Osteoblast (primary cell): ENCODE measurements around the gene RBBP8NL. TPM values are rescaled to one million over a fixed set of nuclear protein-coding genes. Genes with fewer than 3 reads are reported as not detected.
A peak's percentile ranks its signal among the peaks of the same experiment; 100 is the strongest.

ENCODE experiments used
- DNase-seq: peaks from one replicate; pipeline ENCODE4 v3.0.0; 2011; ENCODE audit warnings: low spot score, mixed read lengths; ENCODE audit not compliant: insufficient read length; ENCODE audit errors: missing footprints
- H2AFZ ChIP-seq: 2 replicates; pipeline ENCODE4 v1.6.0; 2011; ENCODE audit warnings: mild to moderate bottlenecking, low read length
- H3K27ac ChIP-seq: 2 replicates; pipeline ENCODE4 v1.5.1; 2011; ENCODE audit warnings: mild to moderate bottlenecking, low read depth, low read length, moderate library complexity
- H3K27me3 ChIP-seq: 2 replicates; pipeline ENCODE4 v1.6.0; 2012; ENCODE audit warnings: mild to moderate bottlenecking, control low read depth, inconsistent platforms, low read length, moderate library complexity; ENCODE audit not compliant: insufficient read depth
- H3K36me3 ChIP-seq: 2 replicates; pipeline ENCODE4 v1.5.1; 2011; ENCODE audit warnings: mild to moderate bottlenecking, low read length, control low read depth, moderate library complexity; ENCODE audit not compliant: insufficient read depth
- H3K4me1 ChIP-seq: 2 replicates; pipeline ENCODE4 v1.5.1; 2011; ENCODE audit warnings: mild to moderate bottlenecking, low read length, control low read depth, moderate library complexity; ENCODE audit not compliant: insufficient read depth
- H3K4me2 ChIP-seq: 2 replicates; pipeline ENCODE4 v1.6.0; 2011; ENCODE audit warnings: mild to moderate bottlenecking, low read length; ENCODE audit not compliant: insufficient read depth
- H3K4me3 ChIP-seq: fragments of 200-600 bp; sonication (generic); 3 replicates; pipeline ENCODE4 v1.5.1; 2012; ENCODE audit warnings: mild to moderate bottlenecking, low read length, inconsistent platforms; ENCODE audit not compliant: insufficient read depth
- H3K79me2 ChIP-seq: 2 replicates; pipeline ENCODE4 v1.6.0; 2012; ENCODE audit warnings: mild to moderate bottlenecking, low read length, control low read depth, inconsistent platforms; ENCODE audit not compliant: insufficient read depth
- H3K9me3 ChIP-seq: 2 replicates; pipeline ENCODE4 v1.5.1; 2011; ENCODE audit warnings: low read depth, low read length, control low read depth
- H4K20me1 ChIP-seq: 2 replicates; pipeline ENCODE4 v1.6.0; 2012; ENCODE audit warnings: mild to moderate bottlenecking, low read length, control low read depth; ENCODE audit not compliant: insufficient read depth
- CTCF ChIP-seq: IDR thresholded peaks from 2 replicates; pipeline ENCODE4 v1.5.1; 2011; ENCODE audit warnings: mild to moderate bottlenecking, low read depth, low read length, moderate library complexity; ENCODE audit errors: extremely low read depth
- total RNA-seq: library from RNA; depleted of rRNA; stranded (reverse); fragments of >200 nt; gene quantifications from 2 replicates; pipeline ENCODE4 v1.2.3, GENCODE V29; 2012

RBBP8NL gene
- total RNA-seq, 1 donor: not detected

DNA sequence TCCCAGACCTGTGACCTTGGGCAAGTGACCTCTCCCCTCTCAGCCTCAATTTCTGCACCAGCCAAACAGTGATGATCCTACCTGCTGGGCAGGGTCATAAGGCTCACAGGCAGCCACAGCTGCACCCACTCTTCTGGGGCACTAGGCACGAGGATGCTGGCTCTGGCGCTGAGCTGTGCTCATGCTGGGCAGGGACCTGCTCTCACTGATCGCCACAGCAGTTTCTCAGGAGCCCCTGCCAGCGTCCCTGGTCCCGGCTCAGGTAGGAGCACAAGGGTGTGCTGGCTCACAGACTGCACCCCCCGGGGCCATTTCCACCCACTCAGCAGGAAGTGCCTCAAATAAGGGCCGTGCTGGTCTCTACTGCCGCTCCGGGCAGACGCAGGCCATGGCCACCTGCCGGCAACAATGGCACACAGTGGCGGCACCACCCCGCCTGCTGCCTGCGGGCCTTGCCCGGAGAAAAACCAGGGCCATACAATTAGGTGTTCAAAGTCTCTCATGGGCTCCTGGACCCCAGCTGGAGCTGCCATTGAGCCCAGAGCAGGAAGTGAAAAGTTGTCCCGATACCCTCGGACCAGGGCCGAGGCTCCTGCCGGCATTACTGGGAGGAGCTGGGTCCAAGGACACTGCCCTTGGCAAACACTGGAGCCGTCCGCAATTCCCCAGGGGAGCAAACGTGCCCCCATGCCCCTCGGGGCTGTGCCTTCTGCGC is 15.7 kb downstream of the RBBP8NL start:
- H3K27ac ChIP-seq: no peak overlapping the region
- no peak overlapping the region for H3K4me3 ChIP-seq
- no peaks in the 10 kb centered on the region for H3K36me3 ChIP-seq
- no peak for TF ChIP-seq CTCF
- DNase-seq: no peak
- no peaks in the 10 kb centered on the region for H4K20me1 ChIP-seq
- no peak overlapping the region for H3K4me2 ChIP-seq
- peaks cover under 1% of the 10 kb centered on the region for H3K4me1 ChIP-seq
- no peak overlapping the region for H2AFZ ChIP-seq
- H3K27me3 ChIP-seq: peaks cover 5% of the 10 kb centered on the region
- peaks cover 2% of the 10 kb centered on the region for H3K79me2 ChIP-seq
- no peaks in the 10 kb centered on the region for H3K9me3 ChIP-seq

- H3K4me3 ChIP-seq: no peak overlapping the region
- H3K36me3 ChIP-seq: no peaks in the 10 kb centered on the region
- no peak overlapping the region for H3K27ac ChIP-seq
- H3K79me2 ChIP-seq: peaks cover 8% of the 10 kb centered on the region
- H3K4me2 ChIP-seq: no peak overlapping the region
- no peak overlapping the region for H2AFZ ChIP-seq
- no peak for DNase-seq
- no peaks in the 10 kb centered on the region for H4K20me1 ChIP-seq
- H3K9me3 ChIP-seq: no peaks in the 10 kb centered on the region
- no peak for TF ChIP-seq CTCF
- H3K27me3 ChIP-seq: peaks cover 5% of the 10 kb centered on the region
- H3K4me1 ChIP-seq: peaks cover 3% of the 10 kb centered on the region
Measured at GRCh38 chr20:62410746-62411478, 16.4 kb downstream of the RBBP8NL start.

DNA sequence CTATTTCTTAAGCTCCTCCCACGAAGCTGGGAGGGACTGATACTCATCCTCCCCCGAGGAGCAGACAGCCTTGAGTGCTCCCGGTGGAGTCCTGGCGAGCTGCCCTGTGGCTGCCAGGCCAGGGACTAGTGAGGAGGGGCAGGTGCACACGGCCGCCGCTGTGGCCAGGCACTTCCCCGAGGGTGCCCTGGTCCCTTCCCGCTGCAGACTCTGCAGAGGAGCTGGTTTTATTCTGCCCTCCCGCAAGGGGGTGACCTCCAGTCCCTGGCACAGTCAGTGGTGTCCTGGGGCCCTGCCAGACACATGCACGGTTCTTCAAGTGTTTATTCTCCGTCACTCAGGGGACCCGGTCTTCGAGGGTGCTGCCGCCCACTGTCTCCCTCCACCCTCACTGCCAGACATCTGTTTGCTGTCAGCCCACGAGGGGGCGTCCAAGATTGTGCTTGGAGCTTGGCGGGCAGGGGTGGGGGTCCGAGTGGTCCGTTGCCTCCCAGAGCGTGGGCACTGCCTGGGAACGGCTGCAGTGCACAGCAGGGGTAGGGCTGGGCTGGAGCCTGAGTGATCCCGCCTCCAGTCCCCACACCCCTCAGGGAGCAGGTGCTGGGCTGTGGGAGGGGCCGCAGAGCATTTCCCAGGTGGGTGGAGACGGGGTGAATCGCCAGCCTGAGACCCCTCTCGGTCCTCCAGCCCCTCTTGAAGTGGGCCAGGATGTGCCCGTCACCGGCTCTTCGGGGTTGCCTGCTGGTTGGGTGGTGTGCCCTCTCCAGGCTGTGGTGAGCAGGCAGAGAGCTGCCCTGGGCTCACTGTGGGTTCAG is 17.2 kb downstream of the RBBP8NL start:
- H3K4me1 ChIP-seq: peaks cover 3% of the 10 kb centered on the region
- H3K79me2 ChIP-seq: peaks cover 14% of the 10 kb centered on the region
- no peak overlapping the region for H3K27ac ChIP-seq
- no peak overlapping the region for H3K4me2 ChIP-seq
- peak; percentile 97 for DNase-seq
- peaks cover 2% of the 10 kb centered on the region for H4K20me1 ChIP-seq
- H3K4me3 ChIP-seq: no peak overlapping the region
- H3K9me3 ChIP-seq: no peaks in the 10 kb centered on the region
- H2AFZ ChIP-seq: no peak overlapping the region
- H3K36me3 ChIP-seq: no peaks in the 10 kb centered on the region
- H3K27me3 ChIP-seq: peaks cover 5% of the 10 kb centered on the region
- TF ChIP-seq CTCF: peak; percentile 45
